Measurements from ENCODE around the gene GNAZ.

DNA sequence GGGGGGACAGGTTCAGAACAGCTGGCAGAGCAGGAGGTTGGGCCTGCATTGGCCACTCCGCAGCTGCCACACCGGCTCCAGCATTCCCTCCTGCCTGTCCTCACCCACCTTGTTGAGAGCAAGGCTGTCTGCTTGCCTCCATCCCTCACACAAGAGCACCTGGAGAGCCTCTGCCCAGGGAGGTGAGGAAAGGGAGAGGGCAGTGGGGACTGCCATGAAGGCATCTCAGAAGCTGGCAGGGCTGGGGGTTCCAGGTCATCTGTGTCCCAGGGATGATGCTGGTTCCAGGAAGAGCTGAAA is 44.4 kb downstream of the GNAZ start:
- TF ChIP-seq, protein P1, sequence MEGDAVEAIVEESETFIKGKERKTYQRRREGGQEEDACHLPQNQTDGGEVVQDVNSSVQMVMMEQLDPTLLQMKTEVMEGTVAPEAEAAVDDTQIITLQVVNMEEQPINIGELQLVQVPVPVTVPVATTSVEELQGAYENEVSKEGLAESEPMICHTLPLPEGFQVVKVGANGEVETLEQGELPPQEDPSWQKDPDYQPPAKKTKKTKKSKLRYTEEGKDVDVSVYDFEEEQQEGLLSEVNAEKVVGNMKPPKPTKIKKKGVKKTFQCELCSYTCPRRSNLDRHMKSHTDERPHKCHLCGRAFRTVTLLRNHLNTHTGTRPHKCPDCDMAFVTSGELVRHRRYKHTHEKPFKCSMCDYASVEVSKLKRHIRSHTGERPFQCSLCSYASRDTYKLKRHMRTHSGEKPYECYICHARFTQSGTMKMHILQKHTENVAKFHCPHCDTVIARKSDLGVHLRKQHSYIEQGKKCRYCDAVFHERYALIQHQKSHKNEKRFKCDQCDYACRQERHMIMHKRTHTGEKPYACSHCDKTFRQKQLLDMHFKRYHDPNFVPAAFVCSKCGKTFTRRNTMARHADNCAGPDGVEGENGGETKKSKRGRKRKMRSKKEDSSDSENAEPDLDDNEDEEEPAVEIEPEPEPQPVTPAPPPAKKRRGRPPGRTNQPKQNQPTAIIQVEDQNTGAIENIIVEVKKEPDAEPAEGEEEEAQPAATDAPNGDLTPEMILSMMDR (IDR thresholded peaks at IDR 0.05): no peak
- no peak for TF ChIP-seq EZH2 (IDR thresholded peaks at IDR 0.05; ENCODE audit: borderline replicate concordance, insufficient read depth, low read depth, low read length, poor library complexity, severe bottlenecking)

Data from B cell (primary cell).